HCT116 (cell line): Measurements from ENCODE around the gene TMF1.

Experiments used
- CBX3 ChIP-seq: IDR thresholded peaks from 2 replicates; pipeline ENCODE4 v1.6.1; 2012; ENCODE audit warnings: low read depth
- CTCF ChIP-seq, 3 experiments: fragments of 200-600 bp in 1 of 3; sonication (generic) in 1 of 3; IDR thresholded peaks in 2 of 3; conservative IDR thresholded peaks in 1 of 3; 2 replicates each; pipeline ENCODE4 v1.5.1; 2012 to 2017; ENCODE audit warnings: low read depth in 2 of 3, low read length in 2 of 3, antibody characterized with exemption in 1 of 3, borderline replicate concordance in 1 of 3, control low read depth in 1 of 3, mild to moderate bottlenecking in 1 of 3, mixed read lengths in 1 of 3, mixed run types in 1 of 3, moderate library complexity in 1 of 3; ENCODE audit not compliant: insufficient read depth in 1 of 3
- POLR2A ChIP-seq: IDR thresholded peaks from 2 replicates; pipeline ENCODE4 v1.7.0; 2011; ENCODE audit warnings: borderline replicate concordance; ENCODE audit not compliant: insufficient read depth, insufficient read length; ENCODE audit errors: extremely low read depth

- TF ChIP-seq CBX3 (no peak), POLR2A (no peak), CTCF (IDR thresholded peaks at IDR 0.05 in 2 of 3, conservative IDR thresholded peaks at IDR 0.05 in 1 of 3; ENCODE audit: borderline replicate concordance in 1 of 3, insufficient read depth in 1 of 3, low read depth in 2 of 3, low read length in 2 of 3) (no peak)
Measured at GRCh38 chr3:69014022-69014580, 38.0 kb downstream of the TMF1 start.
